ENCODE results near the gene UNK. TPM values are rescaled to one million over a fixed set of nuclear protein-coding genes. Genes with fewer than 3 reads are reported as not detected.

UNK gene
- total and polyA plus RNA-seq, 9 of the 15 experiments (the other 6 are each of a cell fraction or from before 2014, with no cell fraction given) = 12.8 to 38.6 (median 24.8) TPM

DNA sequence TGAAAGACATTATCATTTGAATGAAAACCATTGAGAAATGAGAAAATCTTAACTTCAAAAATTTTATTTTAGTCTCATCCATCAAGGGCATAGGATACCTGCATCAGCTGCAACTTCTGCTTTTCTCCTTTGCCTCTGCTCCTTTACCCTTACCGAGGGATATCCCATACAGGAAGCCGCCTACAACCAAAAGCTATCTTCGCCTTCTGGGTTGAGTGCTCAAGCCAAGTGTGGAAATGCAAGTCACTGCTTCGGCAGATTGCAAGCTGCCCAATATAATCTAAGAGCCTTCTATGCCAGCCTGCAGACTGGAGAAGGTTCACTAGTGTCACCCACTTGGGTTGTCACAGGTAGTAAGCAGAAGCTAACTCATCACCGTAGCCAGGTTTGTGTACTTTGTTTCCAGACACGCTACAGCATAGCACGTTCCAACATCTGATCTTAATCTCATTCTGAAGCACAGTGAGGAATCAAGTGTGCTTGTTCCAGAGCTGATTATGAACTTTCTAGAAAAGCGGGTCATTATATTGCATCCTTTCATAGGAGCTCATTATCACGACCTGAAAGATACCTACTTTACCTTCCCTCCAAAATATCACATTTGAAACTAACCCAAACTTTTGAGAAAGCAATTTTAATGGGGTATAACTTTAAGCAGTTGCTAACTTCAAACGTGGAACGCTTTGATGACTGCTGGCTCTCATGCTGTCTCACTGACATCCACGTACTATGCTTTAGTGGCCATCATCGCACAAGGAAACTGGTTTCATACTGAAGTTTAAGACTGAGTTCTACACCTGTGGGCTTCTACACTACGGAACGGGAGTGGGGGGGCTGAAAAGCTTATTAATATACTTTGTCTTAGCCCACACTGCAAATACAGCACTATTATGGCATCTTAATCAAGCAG is 8.0 kb upstream of the UNK start:
- Histone ChIP-seq H3K27me3 (ENCODE audit: control insufficient read depth in 2 of 2, insufficient read depth in 2 of 2, low read length in 2 of 2) (no peaks in the 10 kb centered on the region), H3K27ac (ENCODE audit: extremely low read depth, low read depth, low read length) (peak overlapping the region; percentile 35), H3K36me3 (ENCODE audit: control insufficient read depth, insufficient read depth, low read length) (peaks cover 31% of the 10 kb centered on the region), H3K4me3 (peak overlapping the region; percentile 85), H4K20me1 (replicated peaks; ENCODE audit: control insufficient read depth, insufficient read depth, low read length) (peaks cover 42% of the 10 kb centered on the region), H3K4me2 (ENCODE audit: insufficient read depth, low read length) (peak overlapping the region; percentile 86), H3K9me1 (ENCODE audit: control insufficient read depth, insufficient read depth, low read length) (no peaks in the 10 kb centered on the region), H3K9ac (ENCODE audit: insufficient read depth in 1 of 2, low read depth in 2 of 2, low read length in 2 of 2) (peak overlapping the region in 1 of 2 experiments; percentile 94; a peak in 2 of 4 replicates), H2AFZ (ENCODE audit: low read depth, low read length) (no peak overlapping the region), H3K4me1 (replicated peaks in 1 of 2; ENCODE audit: control insufficient read depth in 2 of 2, insufficient read depth in 2 of 2, low read length in 2 of 2) (peaks cover 3 to 7% of the 10 kb centered on the region in 2 experiments; a peak in 4 of 5 replicates), H3K79me2 (ENCODE audit: control insufficient read depth, insufficient read depth, low read length) (peaks cover 35% of the 10 kb centered on the region), H3K9me3 (replicated peaks; ENCODE audit: control insufficient read depth, insufficient read depth, low read depth, low read length) (no peaks in the 10 kb centered on the region)
- peak; percentile 78 for FAIRE-seq
- peak; percentile 19 for ATAC-seq
- no TSS peak for BruUV-seq (replicated peaks)
- CTCF ChIA-PET (ENCODE audit: low intra/inter-chr PET ratio) = no interaction called here
- WGBS (ENCODE audit: insufficient coverage, low coverage, missing lambda C conversion rate) = 26% methylated on average over 15 of the region's 15 CpGs
- DNase-seq (ENCODE audit: extremely low read depth in 1 of 4, low spot score in 3 of 4) = peak in 1 of 4 experiments; percentile 59
- in situ Hi-C loops (cut with MboI) = loop anchor here (10.0 kb wide), 1 partner anchor 228 kb away; the partner anchor contains the start of gene CDK3
- POLR2A ChIA-PET = interaction anchor here (0.6 to 11.1 kb wide), 45 partner anchors 7 to 578 kb away, joined by 3 to 464 read pairs (median 5); partner anchors contain the start of genes CDK3, GALK1, SMIM5 and SRP68
- intact Hi-C loops (cut with micrococcal nuclease) = loop anchor here (5.0 kb wide), 1 partner anchor 71 kb away; no protein-coding TSS in a partner anchor
- TF ChIP-seq DACH1 (IDR thresholded peaks at IDR 0.05; ENCODE audit: partially characterized antibody) = no peak
- TF ChIP-seq KLF16 (IDR thresholded peaks at IDR 0.05) = no peak
- 0 out of 2 replicates have a peak, but pooled peaks have one; percentile 4 for TF ChIP-seq RFX1 (IDR thresholded peaks at IDR 0.05)
- TF ChIP-seq, protein P1, sequence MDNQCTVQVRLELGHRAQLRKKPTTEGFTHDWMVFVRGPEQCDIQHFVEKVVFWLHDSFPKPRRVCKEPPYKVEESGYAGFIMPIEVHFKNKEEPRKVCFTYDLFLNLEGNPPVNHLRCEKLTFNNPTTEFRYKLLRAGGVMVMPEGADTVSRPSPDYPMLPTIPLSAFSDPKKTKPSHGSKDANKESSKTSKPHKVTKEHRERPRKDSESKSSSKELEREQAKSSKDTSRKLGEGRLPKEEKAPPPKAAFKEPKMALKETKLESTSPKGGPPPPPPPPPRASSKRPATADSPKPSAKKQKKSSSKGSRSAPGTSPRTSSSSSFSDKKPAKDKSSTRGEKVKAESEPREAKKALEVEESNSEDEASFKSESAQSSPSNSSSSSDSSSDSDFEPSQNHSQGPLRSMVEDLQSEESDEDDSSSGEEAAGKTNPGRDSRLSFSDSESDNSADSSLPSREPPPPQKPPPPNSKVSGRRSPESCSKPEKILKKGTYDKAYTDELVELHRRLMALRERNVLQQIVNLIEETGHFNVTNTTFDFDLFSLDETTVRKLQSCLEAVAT (IDR thresholded peaks at IDR 0.05) = peak; percentile 45 to 70; a peak in 2 of 4 replicates
- TF ChIP-seq ELF2 (CRISPR knock-in tag; IDR thresholded peaks at IDR 0.05) = peak; percentile 34; the same call in 1 of the 2 replicates
- peak; percentile 88 for TF ChIP-seq ZNF586 (CRISPR knock-in tag; conservative IDR thresholded peaks at IDR 0.05)
- no peak for TF ChIP-seq DNMT1 (IDR thresholded peaks at IDR 0.05)
- TF ChIP-seq RAD21 (CRISPR knock-in tag; conservative IDR thresholded peaks at IDR 0.05 in 1 of 2, IDR thresholded peaks at IDR 0.05 in 1 of 2) = peak in 1 of 2 experiments; percentile 4; a peak in 2 of 4 replicates
- peak; percentile 91 for TF ChIP-seq SMAD3 (CRISPR knock-in tag; conservative IDR thresholded peaks at IDR 0.05)
- no peak for TF ChIP-seq NFRKB (IDR thresholded peaks at IDR 0.05; ENCODE audit: low read depth)
- TF ChIP-seq PYGO2 (tag; IDR thresholded peaks at IDR 0.05) = no peak
- TF ChIP-seq, protein P2, sequence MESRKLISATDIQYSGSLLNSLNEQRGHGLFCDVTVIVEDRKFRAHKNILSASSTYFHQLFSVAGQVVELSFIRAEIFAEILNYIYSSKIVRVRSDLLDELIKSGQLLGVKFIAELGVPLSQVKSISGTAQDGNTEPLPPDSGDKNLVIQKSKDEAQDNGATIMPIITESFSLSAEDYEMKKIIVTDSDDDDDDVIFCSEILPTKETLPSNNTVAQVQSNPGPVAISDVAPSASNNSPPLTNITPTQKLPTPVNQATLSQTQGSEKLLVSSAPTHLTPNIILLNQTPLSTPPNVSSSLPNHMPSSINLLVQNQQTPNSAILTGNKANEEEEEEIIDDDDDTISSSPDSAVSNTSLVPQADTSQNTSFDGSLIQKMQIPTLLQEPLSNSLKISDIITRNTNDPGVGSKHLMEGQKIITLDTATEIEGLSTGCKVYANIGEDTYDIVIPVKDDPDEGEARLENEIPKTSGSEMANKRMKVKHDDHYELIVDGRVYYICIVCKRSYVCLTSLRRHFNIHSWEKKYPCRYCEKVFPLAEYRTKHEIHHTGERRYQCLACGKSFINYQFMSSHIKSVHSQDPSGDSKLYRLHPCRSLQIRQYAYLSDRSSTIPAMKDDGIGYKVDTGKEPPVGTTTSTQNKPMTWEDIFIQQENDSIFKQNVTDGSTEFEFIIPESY (CRISPR knock-in tag; IDR thresholded peaks at IDR 0.05) = peak; percentile 32; the same call in 1 of the 2 replicates
- peak; percentile 93 for TF ChIP-seq EWSR1 (IDR thresholded peaks at IDR 0.05; ENCODE audit: borderline replicate concordance, low read depth, partially characterized antibody)
- no peak for TF ChIP-seq MIER1 (IDR thresholded peaks at IDR 0.05; ENCODE audit: low read depth)
- peak; percentile 87 for TF ChIP-seq PML (IDR thresholded peaks at IDR 0.05; ENCODE audit: low read length)
- peak in 1 of 3 experiments; percentile 32 for TF ChIP-seq YY1 (IDR thresholded peaks at IDR 0.05; ENCODE audit: borderline replicate concordance in 1 of 3, control insufficient read depth in 1 of 3, extremely low read depth in 1 of 3, insufficient read depth in 3 of 3, insufficient read length in 1 of 3, insufficient replicate concordance in 2 of 3, low read depth in 1 of 3, low read length in 2 of 3)
- TF ChIP-seq NRF1 (conservative IDR thresholded peaks at IDR 0.05 in 1 of 2, IDR thresholded peaks at IDR 0.05 in 1 of 2) = no peak
- TF ChIP-seq LEF1 (IDR thresholded peaks at IDR 0.05) = peak; percentile 13; the same call in 1 of the 2 replicates
